NCI-H2029 (cell line): ENCODE results near the gene MCUR1.
"Not testable (repeated sequence)": the region's sequence is repeated elsewhere in the genome, so short reads cannot be mapped to it uniquely, and the experiment has no call there.

Experiments used
- DNase-seq: peaks from one replicate; lab custom pipeline; 2025; lab: John Stamatoyannopoulos, UW

The MCUR1 gene

GRCh38 chr6:13776602-13777001 is 37.8 kb downstream of the MCUR1 start:
- no peak for DNase-seq

- not testable (repeated sequence) for DNase-seq
Observed at GRCh38 chr6:13775466-13775865, 38.9 kb downstream of the MCUR1 start.

GRCh38 chr6:13772358-13773030 is 41.9 kb downstream of the MCUR1 start:
- DNase-seq, result not testable (repeated sequence)

- DNase-seq, result no peak
Observed at GRCh38 chr6:13769655-13770053, 44.7 kb downstream of the MCUR1 start.

GRCh38 chr6:13769034-13769654 is 45.2 kb downstream of the MCUR1 start:
- no peak for DNase-seq

- no peak for DNase-seq
Observed at GRCh38 chr6:13767121-13767808, 47.1 kb downstream of the MCUR1 start.

GRCh38 chr6:13766201-13766634 is 48.1 kb downstream of the MCUR1 start:
- no peak for DNase-seq

GRCh38 chr6:13765570-13765969 is 48.8 kb downstream of the MCUR1 start:
- DNase-seq, result no peak

GRCh38 chr6:13764996-13765395 is 49.4 kb downstream of the MCUR1 start:
- DNase-seq, result no peak

GRCh38 chr6:13763740-13764381 is 50.5 kb downstream of the MCUR1 start:
- no peak for DNase-seq

GRCh38 chr6:13762611-13763441 is 51.5 kb downstream of the MCUR1 start:
- DNase-seq, result no peak

GRCh38 chr6:13761361-13762036 is 52.9 kb downstream of the MCUR1 start:
- DNase-seq, result no peak

- DNase-seq, result no peak
Observed at GRCh38 chr6:13760307-13761304, 53.8 kb downstream of the MCUR1 start.

- DNase-seq, result no peak
Observed at GRCh38 chr6:13759025-13759424, 55.3 kb downstream of the MCUR1 start.

- no peak for DNase-seq
Observed at GRCh38 chr6:13754644-13755043, 59.7 kb downstream of the MCUR1 start.

- DNase-seq, result no peak
Observed at GRCh38 chr6:13743736-13744127, 70.6 kb downstream of the MCUR1 start.

GRCh38 chr6:13742961-13743735 is 71.2 kb downstream of the MCUR1 start:
- no peak for DNase-seq

GRCh38 chr6:13741365-13741764 is 73.0 kb downstream of the MCUR1 start:
- DNase-seq, result no peak
